B cell (primary cell): ENCODE measurements around the gene MAPK4.

Source experiments
- EZH2 ChIP-seq: IDR thresholded peaks from 2 replicates; pipeline ENCODE4 v1.6.1; 2012; ENCODE audit warnings: borderline replicate concordance, low read depth, mild to moderate bottlenecking, moderate library complexity, low read length; ENCODE audit not compliant: insufficient read depth, poor library complexity, severe bottlenecking
- TF ChIP-seq, protein P1 (sequence below): fragments of 200-600 bp; IDR thresholded peaks from one replicate; pipeline ENCODE4 v1.8.0; 2022; ENCODE audit warnings: antibody characterized with exemption, mild to moderate bottlenecking

DNA sequence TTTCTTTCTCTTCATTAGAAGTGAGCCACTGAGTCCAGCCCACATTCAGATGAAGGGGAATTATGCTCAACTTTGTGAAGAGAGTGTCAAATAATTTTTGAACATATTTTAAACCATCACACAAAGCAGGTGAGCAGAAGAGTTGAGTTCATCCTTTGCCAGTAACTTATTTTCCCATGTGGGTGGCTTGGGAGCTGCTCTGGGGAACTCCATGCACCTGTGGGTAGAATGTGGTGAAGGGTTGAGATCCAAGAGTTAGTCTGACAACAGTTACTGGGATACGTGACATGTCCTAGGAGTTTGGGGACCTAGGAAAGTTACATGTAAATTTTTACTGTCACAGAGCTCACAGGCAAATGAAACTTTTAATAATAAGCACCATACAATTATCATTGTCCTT, 21.6 kb downstream of the MAPK4 start:
- TF ChIP-seq, protein P1, sequence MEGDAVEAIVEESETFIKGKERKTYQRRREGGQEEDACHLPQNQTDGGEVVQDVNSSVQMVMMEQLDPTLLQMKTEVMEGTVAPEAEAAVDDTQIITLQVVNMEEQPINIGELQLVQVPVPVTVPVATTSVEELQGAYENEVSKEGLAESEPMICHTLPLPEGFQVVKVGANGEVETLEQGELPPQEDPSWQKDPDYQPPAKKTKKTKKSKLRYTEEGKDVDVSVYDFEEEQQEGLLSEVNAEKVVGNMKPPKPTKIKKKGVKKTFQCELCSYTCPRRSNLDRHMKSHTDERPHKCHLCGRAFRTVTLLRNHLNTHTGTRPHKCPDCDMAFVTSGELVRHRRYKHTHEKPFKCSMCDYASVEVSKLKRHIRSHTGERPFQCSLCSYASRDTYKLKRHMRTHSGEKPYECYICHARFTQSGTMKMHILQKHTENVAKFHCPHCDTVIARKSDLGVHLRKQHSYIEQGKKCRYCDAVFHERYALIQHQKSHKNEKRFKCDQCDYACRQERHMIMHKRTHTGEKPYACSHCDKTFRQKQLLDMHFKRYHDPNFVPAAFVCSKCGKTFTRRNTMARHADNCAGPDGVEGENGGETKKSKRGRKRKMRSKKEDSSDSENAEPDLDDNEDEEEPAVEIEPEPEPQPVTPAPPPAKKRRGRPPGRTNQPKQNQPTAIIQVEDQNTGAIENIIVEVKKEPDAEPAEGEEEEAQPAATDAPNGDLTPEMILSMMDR = no peak
- no peak for TF ChIP-seq EZH2
